Measurements from ENCODE around the gene SLC2A9. TPM values are rescaled to one million over a fixed set of nuclear protein-coding genes. Genes with fewer than 3 reads are reported as not detected.
A peak's percentile ranks its signal among the peaks of the same experiment; 100 is the strongest.

SLC2A9 gene
- total and polyA plus RNA-seq, 7 donors, result 0.92 to 6.7 (median 5.2) TPM; not detected in 1

DNA sequence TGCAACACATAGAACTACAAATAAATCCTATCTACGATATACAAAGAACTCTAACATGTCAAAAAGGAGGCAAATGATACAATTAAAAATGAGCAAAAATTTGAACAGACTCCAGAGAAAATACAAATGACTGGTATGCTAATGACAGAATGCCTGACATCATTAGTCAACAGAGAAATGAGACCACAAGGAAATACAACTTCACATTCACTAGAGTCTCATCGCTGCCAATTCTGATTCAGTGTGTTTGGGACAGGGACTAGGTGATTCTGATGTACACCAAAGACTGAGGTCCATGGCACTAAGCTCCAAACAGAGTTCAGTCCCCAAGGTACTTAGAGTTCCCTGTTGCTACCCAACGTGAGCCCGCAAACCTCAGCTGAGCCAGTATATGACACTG lies 23.4 kb downstream of the SLC2A9 start:
- Histone ChIP-seq H3K27ac (no peak overlapping the region), H3K27me3 (no peaks in the 10 kb centered on the region), H3K9me3 (no peaks in the 10 kb centered on the region), H3K4me1 (no peaks in the 10 kb centered on the region), H3K4me3 (no peak overlapping the region), H3K36me3 (no peaks in the 10 kb centered on the region)
- TF ChIP-seq POLR2AphosphoS5 (IDR thresholded peaks at IDR 0.05), result no peak
- TF ChIP-seq POLR2A (IDR thresholded peaks at IDR 0.05), result no peak
- no peak for TF ChIP-seq EP300 (IDR thresholded peaks at IDR 0.05)
- TF ChIP-seq, protein P1, sequence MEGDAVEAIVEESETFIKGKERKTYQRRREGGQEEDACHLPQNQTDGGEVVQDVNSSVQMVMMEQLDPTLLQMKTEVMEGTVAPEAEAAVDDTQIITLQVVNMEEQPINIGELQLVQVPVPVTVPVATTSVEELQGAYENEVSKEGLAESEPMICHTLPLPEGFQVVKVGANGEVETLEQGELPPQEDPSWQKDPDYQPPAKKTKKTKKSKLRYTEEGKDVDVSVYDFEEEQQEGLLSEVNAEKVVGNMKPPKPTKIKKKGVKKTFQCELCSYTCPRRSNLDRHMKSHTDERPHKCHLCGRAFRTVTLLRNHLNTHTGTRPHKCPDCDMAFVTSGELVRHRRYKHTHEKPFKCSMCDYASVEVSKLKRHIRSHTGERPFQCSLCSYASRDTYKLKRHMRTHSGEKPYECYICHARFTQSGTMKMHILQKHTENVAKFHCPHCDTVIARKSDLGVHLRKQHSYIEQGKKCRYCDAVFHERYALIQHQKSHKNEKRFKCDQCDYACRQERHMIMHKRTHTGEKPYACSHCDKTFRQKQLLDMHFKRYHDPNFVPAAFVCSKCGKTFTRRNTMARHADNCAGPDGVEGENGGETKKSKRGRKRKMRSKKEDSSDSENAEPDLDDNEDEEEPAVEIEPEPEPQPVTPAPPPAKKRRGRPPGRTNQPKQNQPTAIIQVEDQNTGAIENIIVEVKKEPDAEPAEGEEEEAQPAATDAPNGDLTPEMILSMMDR (IDR thresholded peaks at IDR 0.05), result no peak
- WGBS, 2 donors, result 80 to 82% methylated on average over 4 of the region's 4 CpGs
- DNase-seq, result peak; percentile 4
- intact Hi-C loops (cut with DNase I), result no loop called here

DNA sequence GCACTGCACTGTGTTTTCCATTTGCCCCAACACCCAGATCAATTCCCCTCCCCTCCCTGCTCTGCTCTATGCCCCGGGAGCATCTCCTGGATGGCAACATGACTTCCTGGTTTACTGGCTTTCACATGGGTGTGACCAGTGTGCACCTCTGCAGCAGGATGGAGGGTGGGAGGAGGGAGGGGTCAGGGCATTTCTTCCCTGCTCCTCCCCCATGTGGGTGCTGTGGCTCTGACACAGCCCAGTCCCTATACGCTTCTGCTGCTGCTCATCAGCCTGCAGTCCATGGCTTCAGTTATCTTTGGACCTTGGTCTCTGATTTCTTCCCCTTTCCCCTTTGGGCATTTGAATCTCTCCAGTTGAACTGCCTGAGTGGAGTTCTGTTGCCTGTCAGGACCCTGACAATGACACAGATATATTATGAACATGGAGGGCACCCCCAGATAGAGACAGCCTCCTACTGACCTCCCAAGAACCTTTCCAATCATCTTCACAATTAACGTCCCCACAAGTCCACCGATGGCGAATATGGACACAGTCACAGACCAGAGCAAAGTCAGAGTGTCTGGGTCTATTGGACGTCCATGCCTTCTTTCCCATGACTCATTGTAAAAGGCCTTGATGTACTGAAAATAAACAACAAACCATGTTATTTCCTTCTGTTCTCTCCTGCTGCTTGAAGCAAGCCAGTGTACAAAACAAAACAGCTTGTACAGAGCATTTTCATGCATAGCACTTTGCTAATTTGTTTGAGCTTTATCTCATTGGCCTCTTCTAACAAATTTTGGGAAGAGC lies 24.8 kb downstream of the SLC2A9 start:
- peak; percentile 14 for DNase-seq
- no peak for TF ChIP-seq EP300 (IDR thresholded peaks at IDR 0.05)
- TF ChIP-seq, protein P1 (IDR thresholded peaks at IDR 0.05), result no peak
- TF ChIP-seq POLR2A (IDR thresholded peaks at IDR 0.05), result no peak
- no peak for TF ChIP-seq POLR2AphosphoS5 (IDR thresholded peaks at IDR 0.05)
- Histone ChIP-seq H3K9me3 (no peaks in the 10 kb centered on the region), H3K36me3 (no peaks in the 10 kb centered on the region), H3K27ac (no peak overlapping the region), H3K4me3 (no peak overlapping the region), H3K27me3 (no peaks in the 10 kb centered on the region), H3K4me1 (peaks cover 0 to 5% (median 0%) of the 10 kb centered on the region in 4 donors)
- intact Hi-C loops (cut with DNase I), result no loop called here
- WGBS, 2 donors, result 41 to 66% methylated on average over 6 of the region's 6 CpGs

DNA sequence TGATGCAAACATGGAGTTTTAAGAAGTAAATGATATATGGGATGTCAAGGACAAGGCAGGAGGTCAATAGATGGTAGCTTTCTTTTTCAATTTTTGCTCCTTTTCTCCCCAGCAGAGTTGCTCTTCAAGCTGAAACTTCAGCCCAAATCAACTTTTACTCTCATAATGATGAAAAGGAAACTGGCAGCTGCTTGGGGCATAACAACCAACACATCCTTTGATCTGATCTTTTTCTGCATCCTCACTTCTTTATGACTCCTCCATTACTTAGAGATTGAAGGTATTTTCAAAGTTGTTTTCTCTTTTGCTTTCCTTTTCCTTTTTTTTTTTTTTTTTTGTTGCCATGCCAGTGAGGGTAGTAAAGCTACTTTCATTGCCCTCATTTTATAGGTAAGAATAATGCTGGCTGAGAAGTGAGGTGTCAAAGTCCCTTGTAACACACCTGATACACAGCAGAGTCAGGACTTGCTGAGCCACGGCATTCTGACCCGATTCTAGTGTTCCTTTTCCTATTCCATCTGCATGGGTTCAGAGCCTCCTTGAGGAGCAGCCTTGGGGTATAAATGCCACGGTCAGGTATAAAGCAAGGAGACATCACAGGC lies 26.9 kb downstream of the SLC2A9 start:
- Histone ChIP-seq H3K4me3 (no peak overlapping the region), H3K27ac (no peak overlapping the region), H3K4me1 (peaks cover 0 to 21% (median 13%) of the 10 kb centered on the region in 4 donors), H3K27me3 (no peaks in the 10 kb centered on the region), H3K9me3 (no peaks in the 10 kb centered on the region), H3K36me3 (no peaks in the 10 kb centered on the region)
- intact Hi-C loops (cut with DNase I), result no loop called here
- no peak for TF ChIP-seq EP300 (IDR thresholded peaks at IDR 0.05)
- no peak for TF ChIP-seq POLR2A (IDR thresholded peaks at IDR 0.05)
- TF ChIP-seq, protein P1 (IDR thresholded peaks at IDR 0.05), result no peak
- TF ChIP-seq POLR2AphosphoS5 (IDR thresholded peaks at IDR 0.05), result no peak
- DNase-seq, result no peak
- WGBS, 2 donors, result 19 to 72% methylated on average over 3 of the region's 3 CpGs

DNA sequence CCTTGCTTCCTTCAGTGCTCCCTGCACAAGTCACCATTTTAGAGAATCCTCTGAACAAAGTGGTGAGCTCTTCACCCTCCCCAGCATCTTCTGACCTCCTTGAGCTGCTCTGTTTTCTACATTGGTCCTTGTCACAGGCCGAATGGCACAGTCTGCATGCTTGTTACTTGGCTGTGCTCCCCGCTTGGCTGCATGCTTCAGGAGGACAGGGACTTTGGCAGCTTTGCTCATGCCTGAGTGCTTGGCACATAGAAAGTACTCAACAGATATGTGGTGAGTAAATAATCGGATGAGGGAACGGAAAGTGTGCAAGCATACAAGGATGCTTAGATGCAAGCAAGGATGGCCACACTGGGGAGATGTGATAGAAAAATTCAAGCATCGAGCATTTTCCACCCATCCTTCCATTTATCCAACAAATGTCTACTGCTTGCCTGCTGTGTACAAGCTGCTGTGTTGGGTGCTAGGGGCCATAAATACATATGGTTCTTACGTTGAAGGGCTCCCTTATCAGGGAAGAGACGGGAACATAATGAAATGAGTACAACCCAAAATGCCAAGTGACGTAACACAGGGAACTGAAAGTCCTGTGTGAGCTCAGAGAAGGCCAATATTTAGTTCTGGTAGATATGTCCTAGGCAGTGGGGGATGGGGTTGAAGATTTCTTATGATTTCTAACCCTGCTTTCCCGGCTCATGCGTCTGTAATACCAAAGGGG lies 31.2 kb downstream of the SLC2A9 start:
- no peaks in the 10 kb centered on the region for H3K9me3 ChIP-seq
- no peak overlapping the region for H3K4me3 ChIP-seq
- TF ChIP-seq POLR2AphosphoS5 (IDR thresholded peaks at IDR 0.05) (no peak), POLR2A (IDR thresholded peaks at IDR 0.05) (no peak), EP300 (IDR thresholded peaks at IDR 0.05) (no peak)
- TF ChIP-seq, protein P1 (IDR thresholded peaks at IDR 0.05), result no peak
- intact Hi-C loops (cut with DNase I), result no loop called here
- no peaks in the 10 kb centered on the region for H3K27me3 ChIP-seq
- no peak overlapping the region for H3K27ac ChIP-seq
- peaks cover 0 to 58% (median 32%) of the 10 kb centered on the region in 4 donors for H3K4me1 ChIP-seq
- no peak for DNase-seq
- H3K36me3 ChIP-seq, result no peaks in the 10 kb centered on the region
- 88 to 90% methylated on average over 10 of the region's 10 CpGs for WGBS, 2 donors
